ENCODE data around the gene DMRT3. TPM values are rescaled to one million over a fixed set of nuclear protein-coding genes. Genes with fewer than 3 reads are reported as not detected.

Gene DMRT3
- not detected for total RNA-seq
- polyA plus RNA-seq = not detected

GRCh38 chr9:976258-976942, at the start of gene DMRT3:
Gene DMRT3 (plus strand): TSS chr9:976655. CDS start chr9:977002, 347 bp downstream.
- Histone ChIP-seq H3K4me3 (ENCODE audit: low read depth in 1 of 3, low read length in 3 of 3) (no peak within 1 kb of the TSS), H3K9ac (ENCODE audit: low read depth in 1 of 2, low read length in 2 of 2) (no peak within 1 kb of the TSS), H3K9me3 (ENCODE audit: control insufficient read depth in 4 of 4, low read length in 3 of 4) (peaks cover 0 to 4% (median 0%) of the 10 kb centered on the region in 4 donors)

More at GRCh38 chr9:976258-976942, at the start of gene DMRT3:
- Histone ChIP-seq H3K36me3 (ENCODE audit: control insufficient read depth in 4 of 4, insufficient read depth in 3 of 4, low read depth in 1 of 4, low read length in 3 of 4) (no peaks in the 10 kb centered on the region), H3K4me1 (ENCODE audit: control insufficient read depth in 4 of 4, insufficient read depth in 4 of 4, low read length in 3 of 4) (peaks cover 4 to 23% (median 18%) of the 10 kb centered on the region in 4 donors), H3K27me3 (ENCODE audit: control insufficient read depth in 4 of 4, insufficient read depth in 4 of 4, low read length in 3 of 4) (peaks cover 13 to 46% (median 33%) of the 10 kb centered on the region in 4 donors), H3K27ac (ENCODE audit: low read depth in 1 of 2, low read length in 2 of 2) (no peak within 1 kb of the TSS)
- no peak for DNase-seq (ENCODE audit: low spot score)
- WGBS = 3% methylated on average over 70 of the region's 70 CpGs
- no peak for TF ChIP-seq GABPA (IDR thresholded peaks at IDR 0.05 in 1 of 2, conservative IDR thresholded peaks at IDR 0.05 in 1 of 2)
- no peak for TF ChIP-seq ZBTB33 (IDR thresholded peaks at IDR 0.05)
- TF ChIP-seq FOXA2 (IDR thresholded peaks at IDR 0.05) = no peak
- no peak for TF ChIP-seq HNF4G (IDR thresholded peaks at IDR 0.05)
- no peak for TF ChIP-seq NR2F2 (IDR thresholded peaks at IDR 0.05)
- TF ChIP-seq YY1 (IDR thresholded peaks at IDR 0.05) = no peak
- TF ChIP-seq RAD21 (IDR thresholded peaks at IDR 0.05) = no peak
- no peak for TF ChIP-seq RXRA (IDR thresholded peaks at IDR 0.05)
- TF ChIP-seq SP1 (IDR thresholded peaks at IDR 0.05) = no peak
- no peak for TF ChIP-seq HNF4A (conservative IDR thresholded peaks at IDR 0.05)
- TF ChIP-seq TAF1 (conservative IDR thresholded peaks at IDR 0.05) = no peak
- TF ChIP-seq FOXA1 (IDR thresholded peaks at IDR 0.05) = no peak
- no peak for TF ChIP-seq EGR1 (IDR thresholded peaks at IDR 0.05; ENCODE audit: low read depth in 2 of 2)
- TF ChIP-seq CTCF (IDR thresholded peaks at IDR 0.05; ENCODE audit: low read depth, low read length, missing input control) = no peak
- TF ChIP-seq MAX (IDR thresholded peaks at IDR 0.05) = no peak
- TF ChIP-seq JUND (IDR thresholded peaks at IDR 0.05) = no peak
- TF ChIP-seq ATF3 (IDR thresholded peaks at IDR 0.05) = no peak
- no peak for TF ChIP-seq REST (IDR thresholded peaks at IDR 0.05)
